Measurements from ENCODE around the gene BAX. TPM values are rescaled to one million over a fixed set of nuclear protein-coding genes. Genes with fewer than 3 reads are reported as not detected.

Gene BAX
- total RNA-seq, 1 experiment from 2014 or later: 103 TPM

GRCh38 chr19:48945415-48945814 lies 9.3 kb upstream of the BAX start:
- no peak for DNase-seq (ENCODE audit: low spot score)
- POLR2A ChIA-PET (ENCODE audit: low non-redundant PET): no interaction called here
- Histone ChIP-seq H3K4me3 (ENCODE audit: low read depth, low read length, poor library complexity, severe bottlenecking) (no peak overlapping the region), H3K9me3 (ENCODE audit: low read depth, low read length, poor library complexity, severe bottlenecking) (peaks cover 4% of the 10 kb centered on the region), H3K27me3 (replicated peaks; ENCODE audit: insufficient read depth, low read depth, low read length, poor library complexity) (no peaks in the 10 kb centered on the region), H3K36me3 (ENCODE audit: insufficient read depth, low read length, poor library complexity, severe bottlenecking) (no peaks in the 10 kb centered on the region), H3K27ac (ENCODE audit: low read depth, low read length, poor library complexity, severe bottlenecking) (no peak overlapping the region), H3K4me1 (ENCODE audit: insufficient read depth, low read length, poor library complexity, severe bottlenecking) (no peaks in the 10 kb centered on the region)
- BruUV-seq (replicated peaks): no TSS peak
- no peak for TF ChIP-seq EZH2 (IDR thresholded peaks at IDR 0.05; ENCODE audit: borderline replicate concordance, low read depth, low read length, poor library complexity, severe bottlenecking)
- TF ChIP-seq, protein P1, sequence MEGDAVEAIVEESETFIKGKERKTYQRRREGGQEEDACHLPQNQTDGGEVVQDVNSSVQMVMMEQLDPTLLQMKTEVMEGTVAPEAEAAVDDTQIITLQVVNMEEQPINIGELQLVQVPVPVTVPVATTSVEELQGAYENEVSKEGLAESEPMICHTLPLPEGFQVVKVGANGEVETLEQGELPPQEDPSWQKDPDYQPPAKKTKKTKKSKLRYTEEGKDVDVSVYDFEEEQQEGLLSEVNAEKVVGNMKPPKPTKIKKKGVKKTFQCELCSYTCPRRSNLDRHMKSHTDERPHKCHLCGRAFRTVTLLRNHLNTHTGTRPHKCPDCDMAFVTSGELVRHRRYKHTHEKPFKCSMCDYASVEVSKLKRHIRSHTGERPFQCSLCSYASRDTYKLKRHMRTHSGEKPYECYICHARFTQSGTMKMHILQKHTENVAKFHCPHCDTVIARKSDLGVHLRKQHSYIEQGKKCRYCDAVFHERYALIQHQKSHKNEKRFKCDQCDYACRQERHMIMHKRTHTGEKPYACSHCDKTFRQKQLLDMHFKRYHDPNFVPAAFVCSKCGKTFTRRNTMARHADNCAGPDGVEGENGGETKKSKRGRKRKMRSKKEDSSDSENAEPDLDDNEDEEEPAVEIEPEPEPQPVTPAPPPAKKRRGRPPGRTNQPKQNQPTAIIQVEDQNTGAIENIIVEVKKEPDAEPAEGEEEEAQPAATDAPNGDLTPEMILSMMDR (conservative IDR thresholded peaks at IDR 0.05; ENCODE audit: low read depth, low read length): no peak
- CTCF ChIA-PET: no interaction called here
- intact Hi-C loops (cut with micrococcal nuclease; ENCODE audit: unreplicated experiment): no loop called here

DNA sequence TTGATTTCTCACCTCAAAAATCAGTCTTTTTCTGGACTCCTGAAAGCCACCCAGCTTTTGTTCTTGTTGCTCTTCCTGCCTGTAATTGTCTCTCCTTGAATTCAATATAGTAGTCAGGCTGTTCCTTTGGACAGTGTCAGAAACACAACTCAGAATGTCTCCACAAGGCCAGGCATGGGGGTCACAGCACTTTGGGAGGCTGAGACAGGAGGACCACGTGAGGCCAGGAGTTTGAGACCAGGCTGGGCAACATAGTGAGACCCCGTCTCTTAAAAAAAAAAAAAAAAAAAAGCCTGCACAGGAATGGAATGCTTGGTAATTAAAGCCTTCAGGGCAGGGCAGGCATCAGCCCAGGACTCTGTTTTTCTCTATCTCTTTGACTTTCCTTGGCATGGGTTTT lies 8.9 kb upstream of the BAX start:
- H3K9me3 ChIP-seq (ENCODE audit: low read depth, low read length, poor library complexity, severe bottlenecking): peaks cover 3% of the 10 kb centered on the region
- H3K36me3 ChIP-seq (ENCODE audit: insufficient read depth, low read length, poor library complexity, severe bottlenecking): no peaks in the 10 kb centered on the region
- ChIA-PET POLR2A (ENCODE audit: low non-redundant PET) (no interaction called here), CTCF (no interaction called here)
- no TSS peak for BruUV-seq (replicated peaks)
- no peaks in the 10 kb centered on the region for H3K4me1 ChIP-seq (ENCODE audit: insufficient read depth, low read length, poor library complexity, severe bottlenecking)
- intact Hi-C loops (cut with micrococcal nuclease; ENCODE audit: unreplicated experiment): no loop called here
- H3K27me3 ChIP-seq (replicated peaks; ENCODE audit: insufficient read depth, low read depth, low read length, poor library complexity): no peaks in the 10 kb centered on the region
- no peak for TF ChIP-seq EZH2 (IDR thresholded peaks at IDR 0.05; ENCODE audit: borderline replicate concordance, low read depth, low read length, poor library complexity, severe bottlenecking)
- TF ChIP-seq, protein P1 (conservative IDR thresholded peaks at IDR 0.05; ENCODE audit: low read depth, low read length): no peak
- H3K27ac ChIP-seq (ENCODE audit: low read depth, low read length, poor library complexity, severe bottlenecking): no peak overlapping the region
- no peak for DNase-seq (ENCODE audit: low spot score)
- no peak overlapping the region for H3K4me3 ChIP-seq (ENCODE audit: low read depth, low read length, poor library complexity, severe bottlenecking)

DNA sequence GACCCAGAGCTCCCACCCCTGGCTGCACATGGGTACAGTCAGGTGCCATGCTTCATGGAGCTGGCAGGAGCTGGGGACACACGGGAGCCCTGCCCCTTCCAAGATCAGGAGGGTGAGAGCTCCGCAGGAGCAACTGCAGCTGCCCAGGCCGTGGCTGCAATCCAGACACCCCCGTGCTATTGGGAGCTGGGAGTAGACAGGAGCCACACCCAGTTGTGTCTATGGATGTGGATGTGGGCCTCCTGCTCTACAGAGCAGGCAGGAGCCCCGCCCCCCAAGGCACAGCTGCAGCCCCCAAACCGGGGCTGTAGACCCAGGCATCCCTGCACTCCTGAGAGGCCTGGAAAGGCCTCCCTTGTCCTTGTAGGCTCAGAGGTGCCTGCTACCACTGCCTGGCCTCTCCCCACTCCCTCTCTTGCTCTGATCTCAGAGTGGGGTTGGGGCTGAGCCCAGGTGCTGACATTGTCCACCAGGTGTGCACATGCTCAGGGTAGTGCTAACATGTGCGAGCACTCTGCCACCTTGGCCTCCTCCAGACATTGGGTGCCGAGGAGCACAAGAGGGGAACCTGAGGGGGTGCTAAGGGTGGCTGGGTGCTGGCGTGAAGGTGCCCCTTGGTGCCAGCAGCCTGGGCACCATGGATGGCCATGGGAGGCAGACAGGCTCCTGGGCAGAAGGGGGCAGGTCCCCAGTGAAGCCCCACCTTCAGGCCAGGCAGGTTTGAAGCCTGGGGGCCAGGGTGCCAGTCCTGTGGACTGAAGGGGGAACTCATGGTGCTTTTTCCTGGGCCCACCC lies 8.0 kb upstream of the BAX start:
- Histone ChIP-seq H3K36me3 (ENCODE audit: insufficient read depth, low read length, poor library complexity, severe bottlenecking) (no peaks in the 10 kb centered on the region), H3K27me3 (replicated peaks; ENCODE audit: insufficient read depth, low read depth, low read length, poor library complexity) (no peaks in the 10 kb centered on the region), H3K27ac (ENCODE audit: low read depth, low read length, poor library complexity, severe bottlenecking) (no peak overlapping the region), H3K9me3 (ENCODE audit: low read depth, low read length, poor library complexity, severe bottlenecking) (no peaks in the 10 kb centered on the region), H3K4me3 (ENCODE audit: low read depth, low read length, poor library complexity, severe bottlenecking) (no peak overlapping the region), H3K4me1 (ENCODE audit: insufficient read depth, low read length, poor library complexity, severe bottlenecking) (no peaks in the 10 kb centered on the region)
- ChIA-PET CTCF (no interaction called here), POLR2A (ENCODE audit: low non-redundant PET) (no interaction called here)
- TF ChIP-seq, protein P1 (conservative IDR thresholded peaks at IDR 0.05; ENCODE audit: low read depth, low read length): no peak
- TF ChIP-seq EZH2 (IDR thresholded peaks at IDR 0.05; ENCODE audit: borderline replicate concordance, low read depth, low read length, poor library complexity, severe bottlenecking): no peak
- intact Hi-C loops (cut with micrococcal nuclease; ENCODE audit: unreplicated experiment): no loop called here
- no peak for DNase-seq (ENCODE audit: low spot score)
- no TSS peak for BruUV-seq (replicated peaks)

Data from A673 (cell line).